NCI-H2107 treated with DMSO at 0.1 percent for 48 hours (cell line): ENCODE results near the gene FAM200C.

Experiments
- DNase-seq: peaks from one replicate; lab custom pipeline; 2025; ENCODE audit not compliant: unreplicated experiment; lab: John Stamatoyannopoulos, UW

FAM200C gene

GRCh38 chr5:160367885-160368284 is 32.0 kb downstream of the FAM200C start:
- DNase-seq = no peak

- no peak for DNase-seq
Observed at GRCh38 chr5:160367261-160367660, 32.6 kb downstream of the FAM200C start.

- no peak for DNase-seq
Observed at GRCh38 chr5:160366230-160366629, 33.6 kb downstream of the FAM200C start.

- DNase-seq = no peak
Observed at GRCh38 chr5:160363660-160364395, 36.0 kb downstream of the FAM200C start.

- no peak for DNase-seq
Observed at GRCh38 chr5:160363211-160363610, 36.6 kb downstream of the FAM200C start.

- DNase-seq = no peak
Observed at GRCh38 chr5:160361624-160362228, 38.1 kb downstream of the FAM200C start.

- no peak for DNase-seq
Observed at GRCh38 chr5:160360310-160360709, 39.5 kb downstream of the FAM200C start.

GRCh38 chr5:160359816-160360215 is 40.0 kb downstream of the FAM200C start:
- DNase-seq = no peak

- no peak for DNase-seq
Observed at GRCh38 chr5:160359242-160359641, 40.6 kb downstream of the FAM200C start.

GRCh38 chr5:160357861-160358411 is 41.9 kb downstream of the FAM200C start:
- no peak for DNase-seq

- no peak for DNase-seq
Observed at GRCh38 chr5:160357394-160357793, 42.5 kb downstream of the FAM200C start.

GRCh38 chr5:160356550-160357347 is 43.1 kb downstream of the FAM200C start:
- DNase-seq = no peak

GRCh38 chr5:160354666-160355065 is 45.2 kb downstream of the FAM200C start:
- no peak for DNase-seq

GRCh38 chr5:160353379-160353778 is 46.5 kb downstream of the FAM200C start:
- DNase-seq = no peak

GRCh38 chr5:160352308-160352707 is 47.5 kb downstream of the FAM200C start:
- DNase-seq = no peak

GRCh38 chr5:160349935-160350303 is 49.9 kb downstream of the FAM200C start:
- DNase-seq = no peak

GRCh38 chr5:160349249-160349934 is 50.5 kb downstream of the FAM200C start:
- no peak for DNase-seq

GRCh38 chr5:160348080-160348479 is 51.8 kb downstream of the FAM200C start:
- DNase-seq = no peak

- no peak for DNase-seq
Observed at GRCh38 chr5:160347448-160347847, 52.4 kb downstream of the FAM200C start.
